22Rv1 (cell line): ENCODE data around the gene SLIT3.

ENCODE experiments used
- CTCF ChIP-seq: fragments of 450-650 bp; IDR thresholded peaks from 2 replicates; pipeline ENCODE4 v1.5.1; 2017; ENCODE audit warnings: mild to moderate bottlenecking
- ZFX ChIP-seq: fragments of 450-650 bp; IDR thresholded peaks from 2 replicates; pipeline ENCODE4 v1.6.1; 2017; ENCODE audit warnings: antibody characterized with exemption, borderline replicate concordance

- no peak for TF ChIP-seq CTCF
- no peak for TF ChIP-seq ZFX
Measured at GRCh38 chr5:168656633-168657032, 644.3 kb downstream of the SLIT3 start.
